Naive thymus-derived CD4-positive, alpha-beta T cell (primary cell): ENCODE measurements around the gene ARHGAP42. TPM values are rescaled to one million over a fixed set of nuclear protein-coding genes. Genes with fewer than 3 reads are reported as not detected.
"Not testable (repeated sequence)": the region's sequence is repeated elsewhere in the genome, so short reads cannot be mapped to it uniquely, and the experiment has no call there.

Source experiments
- ATAC-seq: fragments of 150-1000 bp; cut with Tn5 transposase; 2 replicates; pipeline ENCODE4 v1.10.0; 2021; ENCODE audit warnings: mild to moderate bottlenecking, moderate library complexity
- CTCF ChIA-PET: fragments of 350-600 bp; sonication (Branson Sonifier 250); formaldehyde crosslinking; loops from one replicate; lab custom pipeline; 2021; ENCODE audit warnings: antibody characterized with exemption; lab: Charles Lee
- POLR2A ChIA-PET: fragments of 350-600 bp; sonication (Branson Sonifier 250); formaldehyde crosslinking; loops from one replicate; lab custom pipeline; 2021; ENCODE audit warnings: antibody characterized with exemption, inconsistent platforms; lab: Charles Lee
- DNase-seq, 9 donors: peaks; one replicate each; pipeline versions ENCODE4 v3.0.0 to v3.0.0-alpha.2; 2020 to 2022; ENCODE audit warnings: mixed read lengths in 1 of 9
- H3K27ac ChIP-seq: one replicate; pipeline ENCODE4 v1.7.0; 2013; ENCODE audit warnings: mild to moderate bottlenecking, low read depth, low read length, moderate library complexity
- H3K27me3 ChIP-seq, 2 donors: one replicate each; pipeline ENCODE4 v1.7.0; 2013; ENCODE audit warnings: low read length in 2 of 2, mild to moderate bottlenecking in 2 of 2, moderate library complexity in 2 of 2; ENCODE audit not compliant: control insufficient read depth in 2 of 2, insufficient read depth in 2 of 2
- H3K36me3 ChIP-seq, 3 experiments: 1 replicate in 2 of 3; 2 replicates in 1 of 3; pipeline ENCODE4 v1.7.0; 2013; ENCODE audit warnings: low read length in 3 of 3, mild to moderate bottlenecking in 3 of 3, moderate library complexity in 1 of 3; ENCODE audit not compliant: insufficient read depth in 3 of 3, control insufficient read depth in 2 of 3
- H3K4me1 ChIP-seq, 2 donors: one replicate each; pipeline ENCODE4 v1.7.0; 2013; ENCODE audit warnings: low read length in 2 of 2, mild to moderate bottlenecking in 2 of 2, moderate library complexity in 1 of 2; ENCODE audit not compliant: control insufficient read depth in 2 of 2, insufficient read depth in 2 of 2
- H3K4me3 ChIP-seq: 2 replicates; pipeline ENCODE4 v1.7.0; 2013; ENCODE audit warnings: mild to moderate bottlenecking, low read length
- H3K9me3 ChIP-seq, 3 experiments: 1 replicate in 2 of 3; 2 replicates in 1 of 3; pipeline ENCODE4 v1.7.0; 2013; ENCODE audit warnings: low read length in 3 of 3; ENCODE audit not compliant: control insufficient read depth in 2 of 3
- H3K27ac Mint-ChIP-seq, 9 donors: one replicate each; pipeline ENCODE4 v1.8.0; 2020 to 2022; ENCODE audit warnings: mixed read lengths in 9 of 9, mild to moderate bottlenecking in 8 of 9, moderate library complexity in 5 of 9, inconsistent platforms in 2 of 9
- H3K27me3 Mint-ChIP-seq, 5 donors: one replicate each; pipeline ENCODE4 v1.8.0; 2021 to 2022; ENCODE audit warnings: mixed read lengths in 5 of 5, mild to moderate bottlenecking in 1 of 5
- H3K36me3 Mint-ChIP-seq, 5 donors: one replicate each; pipeline ENCODE4 v1.8.0; 2020 to 2022; ENCODE audit warnings: mixed read lengths in 5 of 5, mild to moderate bottlenecking in 3 of 5, inconsistent platforms in 1 of 5
- H3K4me1 Mint-ChIP-seq, 7 donors: one replicate each; pipeline ENCODE4 v1.8.0; 2020 to 2022; ENCODE audit warnings: mixed read lengths in 7 of 7, mild to moderate bottlenecking in 3 of 7, inconsistent platforms in 1 of 7
- H3K4me3 Mint-ChIP-seq, 10 donors: one replicate each; pipeline ENCODE4 v1.8.0; 2020 to 2022; ENCODE audit warnings: mild to moderate bottlenecking in 10 of 10, mixed read lengths in 10 of 10, moderate library complexity in 6 of 10, inconsistent platforms in 2 of 10
- H3K9me3 Mint-ChIP-seq, 11 donors: one replicate each; pipeline ENCODE4 v1.8.0; 2020 to 2022; ENCODE audit warnings: mixed read lengths in 11 of 11, mild to moderate bottlenecking in 4 of 11, inconsistent platforms in 1 of 11, moderate library complexity in 1 of 11
- intact Hi-C, 2 donors: fragments of 100-400 bp; cut with micrococcal nuclease; formaldehyde crosslinking; loops; one replicate each; pipeline ENCODE4 v1.15.1; 2023
- polyA plus RNA-seq, 2 donors: library from polyadenylated mRNA; unstranded; fragments of 300-500 nt; fragmentation: Illumina TruSeq; gene quantifications; one replicate each; pipeline ENCODE4 v1.2.3, GENCODE V29; 2021
- total RNA-seq, 6 experiments: library from RNA in 5 of 6; stranded (reverse) in 5 of 6; gene quantifications; 1 replicate in 5 of 6; 2 replicates in 1 of 6; pipeline ENCODE4 v1.2.3 and lab custom pipeline; 2021 to 2026

ARHGAP42 gene
- total and polyA plus RNA-seq, 7 experiments from 2014 or later, result 0.05 to 0.66 (median 0.21) TPM; not detected in 4

DNA sequence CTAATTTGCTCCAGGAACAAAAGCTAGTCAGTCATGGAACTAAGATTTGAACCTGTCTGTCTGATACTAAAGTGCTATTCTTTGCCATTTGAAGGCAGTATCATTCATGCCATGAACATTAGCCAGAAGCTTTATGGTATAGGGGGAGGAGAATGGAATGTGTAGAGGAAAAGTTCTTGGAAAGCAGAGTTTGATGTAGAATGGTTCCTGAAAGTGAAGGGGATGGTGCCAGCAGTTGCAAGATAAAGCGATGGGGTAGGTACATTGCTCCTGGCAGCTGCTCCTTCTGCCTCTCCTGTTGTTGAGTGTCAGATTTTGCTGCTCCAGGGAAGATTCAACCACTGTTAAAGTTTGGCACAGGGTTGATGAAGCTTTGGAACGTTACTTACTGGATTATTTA, 53.4 kb downstream of the ARHGAP42 start:
- DNase-seq (no peak), ATAC-seq (no peak)
- POLR2A ChIA-PET, result no interaction called here
- Histone ChIP-seq H3K4me1 (no peaks in the 10 kb centered on the region), H3K4me3 (no peak overlapping the region), H3K27me3 (no peaks in the 10 kb centered on the region), H3K27ac (no peak overlapping the region), H3K36me3 (no peaks in the 10 kb centered on the region), H3K9me3 (no peaks in the 10 kb centered on the region)
- H3K4me1 Mint-ChIP-seq, result no peaks in the 10 kb centered on the region
- peaks cover 0 to 7% (median 0%) of the 10 kb centered on the region in 11 donors for H3K9me3 Mint-ChIP-seq
- intact Hi-C loops, result no loop called here
- H3K27ac Mint-ChIP-seq, result no peak overlapping the region
- CTCF ChIA-PET, result no interaction called here
- peaks cover 0 to 4% (median 0%) of the 10 kb centered on the region in 5 donors for H3K27me3 Mint-ChIP-seq
- H3K36me3 Mint-ChIP-seq, result no peaks in the 10 kb centered on the region
- H3K4me3 Mint-ChIP-seq, result no peak overlapping the region

DNA sequence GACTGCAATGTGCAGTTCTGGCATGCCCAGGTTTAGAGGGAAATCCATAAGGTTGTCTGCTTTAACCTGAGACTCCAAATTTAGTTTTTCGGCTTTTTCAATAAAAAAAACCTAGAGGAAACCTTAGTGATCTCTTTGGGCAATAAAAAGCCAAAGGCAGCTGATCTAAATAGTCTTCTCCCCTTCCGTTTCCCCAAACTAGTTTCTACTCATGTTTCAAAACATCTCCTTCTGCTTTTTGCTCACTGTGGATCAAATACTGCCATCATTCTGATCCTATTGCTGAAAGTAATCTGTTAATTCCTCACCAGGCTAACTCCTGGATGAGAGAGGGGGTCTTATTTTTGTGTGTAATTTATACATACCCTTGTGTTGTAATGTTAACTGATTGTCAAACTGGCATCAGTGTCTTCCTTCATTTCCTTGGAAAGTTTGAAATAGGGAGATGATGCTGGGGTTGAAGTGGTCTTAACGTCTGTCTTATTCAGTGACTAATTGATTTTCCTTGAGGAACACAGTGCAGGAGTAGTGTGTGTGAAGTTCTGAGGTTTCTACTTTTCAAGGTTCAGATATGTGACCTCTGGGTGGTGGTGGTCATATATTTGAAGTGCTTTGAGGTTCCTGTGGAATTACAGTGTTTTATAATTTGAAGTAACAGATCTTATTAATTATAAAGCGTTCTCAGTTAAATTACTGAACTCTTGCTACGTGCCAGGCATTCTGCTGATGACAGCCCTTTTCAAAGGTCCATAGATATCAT, 55.0 kb downstream of the ARHGAP42 start:
- Mint-ChIP-seq H3K4me1 (no peaks in the 10 kb centered on the region), H3K27ac (no peak overlapping the region), H3K27me3 (peaks cover 0 to 4% (median 0%) of the 10 kb centered on the region in 5 donors), H3K36me3 (no peaks in the 10 kb centered on the region), H3K4me3 (no peak overlapping the region), H3K9me3 (peaks cover 0 to 7% (median 0%) of the 10 kb centered on the region in 11 donors)
- H3K9me3 ChIP-seq, result no peaks in the 10 kb centered on the region
- intact Hi-C loops, result no loop called here
- H3K4me3 ChIP-seq, result no peak overlapping the region
- no peaks in the 10 kb centered on the region for H3K36me3 ChIP-seq
- no peaks in the 10 kb centered on the region for H3K27me3 ChIP-seq
- no peaks in the 10 kb centered on the region for H3K4me1 ChIP-seq
- H3K27ac ChIP-seq, result no peak overlapping the region
- DNase-seq (no peak), ATAC-seq (no peak)
- POLR2A ChIA-PET, result no interaction called here
- CTCF ChIA-PET, result no interaction called here

DNA sequence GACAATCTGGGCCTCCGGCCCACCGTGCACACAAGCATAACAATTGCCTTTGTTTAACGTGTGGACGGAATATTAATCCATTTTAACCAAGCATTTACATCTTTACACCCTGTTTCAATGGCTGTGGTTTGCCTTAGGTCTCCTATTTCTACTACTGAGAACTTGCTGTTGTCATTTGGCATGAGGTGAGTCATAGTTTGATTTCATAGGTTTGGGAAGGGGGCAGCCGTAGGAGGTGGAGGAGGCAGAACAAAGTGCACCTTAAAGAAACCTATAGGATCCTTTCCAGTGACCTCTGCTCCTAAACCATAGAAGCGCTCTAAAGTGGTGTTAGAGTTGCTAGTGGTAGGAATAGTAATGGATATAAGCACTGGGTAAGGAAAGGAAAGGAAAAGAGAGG, 59.4 kb downstream of the ARHGAP42 start:
- no peak overlapping the region for H3K27ac ChIP-seq
- Mint-ChIP-seq H3K9me3 (peaks cover 7 to 21% (median 14%) of the 10 kb centered on the region in 11 donors), H3K27ac (no peak overlapping the region), H3K27me3 (peaks cover 0 to 3% (median 0%) of the 10 kb centered on the region in 5 donors), H3K36me3 (peaks cover 0 to 5% (median 0%) of the 10 kb centered on the region in 5 donors), H3K4me3 (no peak overlapping the region), H3K4me1 (peaks cover 0 to 3% (median 0%) of the 10 kb centered on the region in 7 donors)
- ATAC-seq (no peak), DNase-seq (no peak)
- intact Hi-C loops, result no loop called here
- no peaks in the 10 kb centered on the region for H3K36me3 ChIP-seq
- POLR2A ChIA-PET, result no interaction called here
- H3K27me3 ChIP-seq, result no peaks in the 10 kb centered on the region
- CTCF ChIA-PET, result no interaction called here
- H3K4me3 ChIP-seq, result no peak overlapping the region
- H3K4me1 ChIP-seq, result no peaks in the 10 kb centered on the region
- H3K9me3 ChIP-seq, result no peaks in the 10 kb centered on the region

DNA sequence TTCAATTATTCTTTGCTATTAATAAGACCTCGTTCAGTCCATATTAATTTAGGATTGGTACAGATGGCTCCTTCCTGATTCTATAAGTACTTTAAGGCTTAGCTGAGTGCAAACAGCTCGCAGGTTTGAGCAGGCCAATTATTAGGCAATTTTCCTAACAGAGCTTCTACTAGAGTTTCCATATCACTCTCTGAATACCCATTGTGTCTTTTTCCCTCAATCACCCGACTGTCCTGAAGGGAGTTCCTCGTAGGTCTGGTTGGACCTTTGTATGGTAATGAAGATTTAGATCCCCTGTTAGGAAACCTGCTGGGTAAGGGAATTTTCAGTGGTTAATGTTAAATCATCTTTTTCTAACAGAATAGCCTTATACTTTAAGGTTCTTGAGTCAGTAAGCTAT, 61.1 kb downstream of the ARHGAP42 start:
- ATAC-seq (no peak), DNase-seq (no peak)
- Histone ChIP-seq H3K36me3 (no peaks in the 10 kb centered on the region), H3K27me3 (no peaks in the 10 kb centered on the region), H3K9me3 (no peaks in the 10 kb centered on the region), H3K4me3 (no peak overlapping the region), H3K27ac (no peak overlapping the region), H3K4me1 (no peaks in the 10 kb centered on the region)
- H3K4me3 Mint-ChIP-seq, result no peak overlapping the region
- intact Hi-C loops, result no loop called here
- no peak overlapping the region for H3K27ac Mint-ChIP-seq
- H3K9me3 Mint-ChIP-seq, result peaks cover 8 to 25% (median 14%) of the 10 kb centered on the region in 11 donors
- ChIA-PET POLR2A (no interaction called here), CTCF (no interaction called here)
- peaks cover 0 to 3% (median 0%) of the 10 kb centered on the region in 7 donors for H3K4me1 Mint-ChIP-seq
- peaks cover 0 to 3% (median 0%) of the 10 kb centered on the region in 5 donors for H3K27me3 Mint-ChIP-seq
- H3K36me3 Mint-ChIP-seq, result peaks cover 0 to 5% (median 0%) of the 10 kb centered on the region in 5 donors

DNA sequence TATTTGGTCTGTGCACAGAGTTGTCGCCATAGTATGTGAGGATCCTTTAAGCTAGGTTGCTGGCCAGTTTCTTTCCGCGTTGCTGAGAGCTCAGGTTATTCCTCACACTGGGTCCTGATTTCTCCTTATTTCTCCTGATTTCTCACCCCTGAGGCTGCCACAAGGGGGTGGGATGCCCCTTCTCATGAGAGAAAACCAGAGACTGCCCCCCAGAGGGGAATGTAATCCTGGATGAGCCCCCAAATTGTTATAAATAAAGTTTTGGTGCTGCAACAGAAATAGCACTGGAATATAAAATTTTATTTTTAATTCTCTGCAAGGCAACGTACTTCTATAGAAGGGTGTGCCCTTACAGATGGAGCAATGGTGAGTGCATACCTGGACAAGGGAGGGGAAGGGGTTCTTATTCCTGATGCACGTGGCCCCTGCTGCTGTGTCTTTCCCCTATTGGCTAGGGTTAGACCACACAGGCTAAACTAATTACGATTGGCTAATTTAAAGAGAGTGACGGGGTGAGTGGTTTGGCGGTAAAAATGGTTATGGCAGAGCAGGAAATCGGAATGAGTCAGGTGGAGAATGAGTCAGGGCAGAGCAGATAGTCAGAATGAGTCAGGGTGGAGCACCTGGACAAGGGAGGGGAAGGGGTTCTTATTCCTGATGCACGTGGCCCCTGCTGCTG, 62.9 kb downstream of the ARHGAP42 start:
- H3K9me3 ChIP-seq, H3K36me3 Mint-ChIP-seq, H3K27me3 Mint-ChIP-seq, H3K36me3 ChIP-seq, DNase-seq, CTCF ChIA-PET, intact Hi-C loops, H3K4me1 Mint-ChIP-seq, H3K27me3 ChIP-seq, H3K27ac Mint-ChIP-seq, H3K4me3 Mint-ChIP-seq, ATAC-seq, H3K27ac ChIP-seq, H3K4me1 ChIP-seq, POLR2A ChIA-PET, H3K4me3 ChIP-seq: not testable (repeated sequence)
- H3K9me3 Mint-ChIP-seq, result peaks cover 8 to 25% (median 13%) of the 10 kb centered on the region in 11 donors

DNA sequence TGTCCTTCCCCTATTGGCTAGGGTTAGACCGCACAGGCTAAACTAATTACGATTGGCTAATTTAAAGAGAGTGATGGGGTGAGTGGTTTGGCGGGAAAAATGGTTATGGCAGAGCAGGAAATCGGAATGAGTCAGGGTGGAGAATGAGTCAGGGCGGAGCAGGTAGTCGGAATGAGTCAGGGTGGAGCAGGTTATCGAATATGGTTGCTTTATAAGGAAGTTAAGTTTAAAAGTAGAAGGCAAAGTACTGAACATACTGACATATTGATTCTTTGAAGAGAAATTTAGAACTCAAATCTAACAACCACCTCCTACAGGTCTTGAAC, 63.4 kb downstream of the ARHGAP42 start:
- H3K27me3 Mint-ChIP-seq, H3K4me1 Mint-ChIP-seq, H3K27me3 ChIP-seq, CTCF ChIA-PET, H3K27ac ChIP-seq, H3K4me1 ChIP-seq, DNase-seq, H3K4me3 Mint-ChIP-seq, POLR2A ChIA-PET, intact Hi-C loops, ATAC-seq, H3K36me3 Mint-ChIP-seq, H3K36me3 ChIP-seq, H3K9me3 ChIP-seq, H3K4me3 ChIP-seq, H3K27ac Mint-ChIP-seq: not testable (repeated sequence)
- H3K9me3 Mint-ChIP-seq, result peaks cover 8 to 25% (median 13%) of the 10 kb centered on the region in 11 donors
